AG10803 (cell line): ENCODE results near the gene JARID2.

Source experiments
- DNase-seq: peaks from one replicate; pipeline ENCODE4 v3.0.0; 2010; ENCODE audit warnings: low read depth
- H3K4me3 ChIP-seq: 2 replicates; pipeline ENCODE4 v1.5.1; 2011; ENCODE audit warnings: mild to moderate bottlenecking, low read length, control low read depth
- TF ChIP-seq, protein P1 (sequence below): conservative IDR thresholded peaks from 2 replicates; pipeline ENCODE4 v1.5.1; 2011; ENCODE audit warnings: mild to moderate bottlenecking, low read length, control low read depth, inconsistent platforms

The JARID2 gene

DNA sequence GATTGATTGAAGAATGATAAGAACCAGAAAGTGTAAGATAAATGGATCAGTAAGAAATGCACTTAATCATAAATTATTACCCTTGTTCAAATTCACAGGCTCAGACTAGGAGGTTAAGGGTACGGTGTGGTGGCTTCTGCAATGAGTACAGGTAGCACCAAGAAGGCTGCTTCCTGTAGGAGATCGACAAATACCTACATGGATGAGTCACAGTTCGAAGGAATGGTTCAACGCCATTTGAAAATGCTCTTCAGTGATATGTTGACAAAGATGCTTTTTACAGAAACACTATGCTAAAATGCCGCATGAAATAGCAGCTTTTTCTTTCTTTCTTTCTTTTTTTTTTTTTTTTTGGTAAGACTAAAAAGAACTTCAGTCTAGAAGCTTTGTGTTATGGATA, 300.7 kb downstream of the JARID2 start:
- no peak overlapping the region for H3K4me3 ChIP-seq
- DNase-seq = no peak
- TF ChIP-seq, protein P1, sequence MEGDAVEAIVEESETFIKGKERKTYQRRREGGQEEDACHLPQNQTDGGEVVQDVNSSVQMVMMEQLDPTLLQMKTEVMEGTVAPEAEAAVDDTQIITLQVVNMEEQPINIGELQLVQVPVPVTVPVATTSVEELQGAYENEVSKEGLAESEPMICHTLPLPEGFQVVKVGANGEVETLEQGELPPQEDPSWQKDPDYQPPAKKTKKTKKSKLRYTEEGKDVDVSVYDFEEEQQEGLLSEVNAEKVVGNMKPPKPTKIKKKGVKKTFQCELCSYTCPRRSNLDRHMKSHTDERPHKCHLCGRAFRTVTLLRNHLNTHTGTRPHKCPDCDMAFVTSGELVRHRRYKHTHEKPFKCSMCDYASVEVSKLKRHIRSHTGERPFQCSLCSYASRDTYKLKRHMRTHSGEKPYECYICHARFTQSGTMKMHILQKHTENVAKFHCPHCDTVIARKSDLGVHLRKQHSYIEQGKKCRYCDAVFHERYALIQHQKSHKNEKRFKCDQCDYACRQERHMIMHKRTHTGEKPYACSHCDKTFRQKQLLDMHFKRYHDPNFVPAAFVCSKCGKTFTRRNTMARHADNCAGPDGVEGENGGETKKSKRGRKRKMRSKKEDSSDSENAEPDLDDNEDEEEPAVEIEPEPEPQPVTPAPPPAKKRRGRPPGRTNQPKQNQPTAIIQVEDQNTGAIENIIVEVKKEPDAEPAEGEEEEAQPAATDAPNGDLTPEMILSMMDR = no peak

DNA sequence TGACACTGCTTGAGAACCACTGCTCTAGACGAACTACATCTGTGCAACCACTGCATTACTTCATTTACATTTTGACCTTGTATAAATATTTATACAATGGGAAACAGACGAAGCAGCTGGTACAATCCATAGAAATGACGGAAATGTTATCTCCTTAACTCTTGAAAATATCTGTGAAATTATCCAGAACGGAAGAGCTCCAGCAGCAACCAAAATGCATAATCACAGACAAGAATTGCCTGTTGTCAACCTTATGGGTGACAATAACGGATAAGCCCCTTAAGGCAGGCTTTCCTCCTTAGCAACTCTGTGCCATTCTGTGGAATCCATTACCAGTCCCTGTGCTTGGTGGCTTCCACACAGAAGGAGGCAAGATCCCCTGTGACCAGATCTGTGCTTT, 301.5 kb downstream of the JARID2 start:
- TF ChIP-seq, protein P1 = no peak
- no peak overlapping the region for H3K4me3 ChIP-seq
- no peak for DNase-seq

DNA sequence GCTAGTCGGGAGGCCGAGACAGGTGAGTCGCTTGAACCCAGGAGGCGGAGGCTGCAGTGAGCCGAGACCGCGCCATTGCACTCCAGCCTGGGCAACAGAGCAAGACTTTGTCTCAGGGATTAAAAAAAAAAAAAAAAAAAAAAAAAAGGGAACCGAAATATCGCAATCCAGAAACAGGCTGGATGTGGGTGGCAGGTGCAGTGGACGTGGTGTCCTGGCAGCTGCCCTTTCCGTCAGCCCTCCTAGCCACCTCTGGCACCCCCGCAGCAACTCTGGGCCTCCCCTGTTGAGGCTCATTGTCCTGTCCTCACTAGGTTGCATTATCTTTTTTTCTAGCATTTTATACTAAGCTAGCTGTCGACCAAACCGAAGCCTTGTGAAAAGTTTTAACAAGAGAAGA, 303.5 kb downstream of the JARID2 start:
- no peak for DNase-seq
- TF ChIP-seq, protein P1 = no peak
- no peak overlapping the region for H3K4me3 ChIP-seq

DNA sequence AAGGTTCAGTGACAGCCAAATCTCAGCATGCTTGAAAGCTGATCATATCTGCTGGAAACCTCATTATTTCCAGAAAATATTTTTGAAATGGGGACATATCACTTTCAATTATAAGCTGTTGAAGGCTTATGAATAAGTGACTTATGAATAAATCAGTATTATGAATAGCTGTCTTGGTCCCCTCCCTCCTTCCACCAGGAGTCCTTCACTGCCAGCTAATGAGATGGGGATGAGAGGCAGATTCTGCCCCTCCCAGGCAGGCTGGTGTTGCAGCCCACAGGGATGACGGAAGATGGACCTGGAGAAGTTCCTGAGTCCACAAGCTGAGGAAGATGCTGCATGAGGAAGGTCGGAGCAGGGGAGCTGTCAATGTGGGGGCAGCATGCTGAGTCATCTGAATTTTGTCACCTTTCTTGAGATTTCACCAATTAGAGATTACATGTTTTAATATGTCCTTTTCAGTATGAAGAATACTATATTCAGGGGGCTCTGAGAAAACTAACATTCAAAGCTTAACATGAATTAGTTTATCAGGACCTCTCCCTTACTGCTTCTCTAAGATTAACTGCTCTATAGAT, 304.8 kb downstream of the JARID2 start:
- H3K4me3 ChIP-seq = no peak overlapping the region
- TF ChIP-seq, protein P1 = no peak
- no peak for DNase-seq

DNA sequence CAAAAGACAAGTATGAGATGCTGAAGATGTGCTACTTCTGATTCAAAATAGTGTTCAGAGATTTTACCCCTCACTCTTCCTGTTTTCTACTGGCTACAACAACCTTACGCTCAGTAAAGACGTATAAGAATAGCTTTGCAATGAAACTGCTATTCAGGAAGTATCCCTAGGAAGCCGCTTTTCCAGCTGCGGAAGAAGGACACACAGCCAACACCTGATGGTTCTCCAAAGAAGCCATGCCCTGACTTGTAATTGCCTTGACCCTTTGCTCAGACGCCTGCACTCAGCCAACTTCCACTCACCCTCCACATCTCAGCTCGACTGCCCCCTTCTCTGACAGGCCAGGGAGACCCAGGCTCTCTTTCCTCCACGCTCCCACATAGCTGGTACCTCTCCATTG, 305.4 kb downstream of the JARID2 start:
- TF ChIP-seq, protein P1 = no peak
- no peak overlapping the region for H3K4me3 ChIP-seq
- no peak for DNase-seq

DNA sequence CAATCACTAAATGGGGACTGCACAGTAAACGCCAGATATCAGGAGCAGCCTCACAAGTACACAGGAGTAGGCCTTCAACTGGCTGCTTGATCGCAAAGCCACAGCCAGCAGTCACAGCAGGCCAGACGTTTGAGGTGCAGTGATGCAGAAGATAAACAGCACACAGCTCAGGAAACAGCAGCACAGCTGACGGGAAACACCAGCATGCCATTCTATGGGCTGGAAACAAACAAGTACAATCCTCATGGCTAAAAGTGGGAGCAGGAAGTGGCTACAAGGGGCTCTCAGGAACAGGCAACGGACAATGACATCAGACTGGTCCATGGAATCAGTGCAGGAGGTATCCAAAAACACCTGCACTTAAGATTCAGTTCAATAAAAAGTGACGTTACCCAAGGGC, 305.9 kb downstream of the JARID2 start:
- DNase-seq = peak; percentile 15
- H3K4me3 ChIP-seq = no peak overlapping the region

DNA sequence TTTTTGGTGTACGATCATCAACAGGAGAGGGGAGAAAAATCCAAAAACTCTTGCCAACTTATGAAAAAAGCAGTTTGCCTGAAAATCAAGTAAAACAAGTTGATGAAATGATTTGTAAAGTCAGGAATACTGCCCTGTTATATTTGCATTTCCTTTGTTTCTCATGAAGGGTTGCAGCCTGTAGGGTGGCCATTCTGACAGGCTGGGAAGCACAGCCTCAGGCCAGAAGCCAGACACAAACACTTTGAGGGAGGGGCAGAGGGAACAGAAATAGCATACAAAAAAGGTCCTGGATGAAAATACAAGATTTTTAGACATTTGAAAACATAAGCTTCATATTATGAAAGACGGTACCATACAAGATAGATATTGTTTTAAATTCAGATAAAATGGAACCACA, 307.2 kb downstream of the JARID2 start:
- no peak overlapping the region for H3K4me3 ChIP-seq

More for the DNA sequence above, 305.9 kb downstream of the JARID2 start:
- TF ChIP-seq, protein P1 = no peak

More for the DNA sequence above, 307.2 kb downstream of the JARID2 start:
- no peak for DNase-seq
- TF ChIP-seq, protein P1 = no peak
